Adrenal gland (tissue), 5 donors: ENCODE data around the gene HABP4.

Experiments used
- POLR2A ChIP-seq, 2 donors: fragments of 450-650 bp; IDR thresholded peaks; one replicate each; pipeline ENCODE4 v1.6.1; 2017; ENCODE audit warnings: antibody characterized with exemption in 2 of 2, mild to moderate bottlenecking in 2 of 2, moderate library complexity in 1 of 2
- TF ChIP-seq, protein P1 (sequence below), 6 experiments: fragments of 450-650 bp in 4 of 6; fragments of 200-600 bp in 2 of 6; sonication (generic) in 1 of 6; IDR thresholded peaks; 1 replicate in 5 of 6; 2 replicates in 1 of 6; pipeline versions ENCODE4 v1.5.1 to v1.8.0; 2016 to 2021; ENCODE audit warnings: antibody characterized with exemption in 6 of 6, mild to moderate bottlenecking in 2 of 6, moderate library complexity in 1 of 6
- donor health status: DM: no; HTN: no; CAD: no.

GRCh38 chr9:96435345-96435744, 14.6 kb upstream of the HABP4 start:
- TF ChIP-seq, protein P1, sequence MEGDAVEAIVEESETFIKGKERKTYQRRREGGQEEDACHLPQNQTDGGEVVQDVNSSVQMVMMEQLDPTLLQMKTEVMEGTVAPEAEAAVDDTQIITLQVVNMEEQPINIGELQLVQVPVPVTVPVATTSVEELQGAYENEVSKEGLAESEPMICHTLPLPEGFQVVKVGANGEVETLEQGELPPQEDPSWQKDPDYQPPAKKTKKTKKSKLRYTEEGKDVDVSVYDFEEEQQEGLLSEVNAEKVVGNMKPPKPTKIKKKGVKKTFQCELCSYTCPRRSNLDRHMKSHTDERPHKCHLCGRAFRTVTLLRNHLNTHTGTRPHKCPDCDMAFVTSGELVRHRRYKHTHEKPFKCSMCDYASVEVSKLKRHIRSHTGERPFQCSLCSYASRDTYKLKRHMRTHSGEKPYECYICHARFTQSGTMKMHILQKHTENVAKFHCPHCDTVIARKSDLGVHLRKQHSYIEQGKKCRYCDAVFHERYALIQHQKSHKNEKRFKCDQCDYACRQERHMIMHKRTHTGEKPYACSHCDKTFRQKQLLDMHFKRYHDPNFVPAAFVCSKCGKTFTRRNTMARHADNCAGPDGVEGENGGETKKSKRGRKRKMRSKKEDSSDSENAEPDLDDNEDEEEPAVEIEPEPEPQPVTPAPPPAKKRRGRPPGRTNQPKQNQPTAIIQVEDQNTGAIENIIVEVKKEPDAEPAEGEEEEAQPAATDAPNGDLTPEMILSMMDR (IDR thresholded peaks at IDR 0.05), result no peak
- TF ChIP-seq POLR2A (IDR thresholded peaks at IDR 0.05), result no peak
